Measurements from ENCODE around the gene ZFPM1. TPM values are rescaled to one million over a fixed set of nuclear protein-coding genes. Genes with fewer than 3 reads are reported as not detected.

Gene ZFPM1
- total RNA-seq, 2 donors from 2014 or later, result 18.1 to 21.5 TPM

DNA sequence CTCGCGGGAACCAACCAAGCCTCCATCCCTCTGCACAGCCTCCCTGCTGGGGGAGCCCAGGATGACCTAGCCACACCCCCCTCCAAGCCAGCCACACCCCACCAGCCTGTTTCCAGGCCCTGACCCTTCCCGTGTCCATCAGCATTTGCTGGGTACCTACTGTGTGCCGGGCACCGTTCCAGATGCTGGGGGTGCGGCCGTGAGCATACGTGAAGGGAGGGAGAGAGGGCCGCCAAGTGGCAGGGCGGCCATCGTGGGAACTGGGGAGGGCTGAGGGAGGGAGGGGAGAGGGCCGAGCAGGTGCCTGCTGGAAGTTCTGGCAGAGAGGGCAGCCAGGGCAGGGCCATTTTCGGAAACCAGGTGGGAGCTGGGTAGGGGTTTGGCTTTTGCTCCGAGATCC lies 23.1 kb downstream of the ZFPM1 start:
- Mint-ChIP-seq H3K27ac (no peak overlapping the region), H3K4me3 (no peak overlapping the region), H3K4me1 (no peaks in the 10 kb centered on the region), H3K27me3 (ENCODE audit: insufficient read depth) (no peaks in the 10 kb centered on the region), H3K9me3 (no peaks in the 10 kb centered on the region), H3K36me3 (ENCODE audit: low read depth) (no peaks in the 10 kb centered on the region)
- Histone ChIP-seq H3K27me3 (ENCODE audit: control insufficient read depth, insufficient read depth, low read length, poor library complexity, severe bottlenecking) (no peaks in the 10 kb centered on the region), H3K9ac (ENCODE audit: extremely low read depth, low read length, poor library complexity, severe bottlenecking) (no peak overlapping the region), H3K9me3 (ENCODE audit: control insufficient read depth, low read length) (no peaks in the 10 kb centered on the region), H3K4me1 (ENCODE audit: control insufficient read depth, insufficient read depth, low read length) (no peaks in the 10 kb centered on the region), H3K4me3 (ENCODE audit: low read length) (no peak overlapping the region), H3K36me3 (ENCODE audit: control insufficient read depth, insufficient read depth, low read length) (no peaks in the 10 kb centered on the region), H3K27ac (ENCODE audit: low read depth, low read length) (no peak overlapping the region)
- TF ChIP-seq, protein P1, sequence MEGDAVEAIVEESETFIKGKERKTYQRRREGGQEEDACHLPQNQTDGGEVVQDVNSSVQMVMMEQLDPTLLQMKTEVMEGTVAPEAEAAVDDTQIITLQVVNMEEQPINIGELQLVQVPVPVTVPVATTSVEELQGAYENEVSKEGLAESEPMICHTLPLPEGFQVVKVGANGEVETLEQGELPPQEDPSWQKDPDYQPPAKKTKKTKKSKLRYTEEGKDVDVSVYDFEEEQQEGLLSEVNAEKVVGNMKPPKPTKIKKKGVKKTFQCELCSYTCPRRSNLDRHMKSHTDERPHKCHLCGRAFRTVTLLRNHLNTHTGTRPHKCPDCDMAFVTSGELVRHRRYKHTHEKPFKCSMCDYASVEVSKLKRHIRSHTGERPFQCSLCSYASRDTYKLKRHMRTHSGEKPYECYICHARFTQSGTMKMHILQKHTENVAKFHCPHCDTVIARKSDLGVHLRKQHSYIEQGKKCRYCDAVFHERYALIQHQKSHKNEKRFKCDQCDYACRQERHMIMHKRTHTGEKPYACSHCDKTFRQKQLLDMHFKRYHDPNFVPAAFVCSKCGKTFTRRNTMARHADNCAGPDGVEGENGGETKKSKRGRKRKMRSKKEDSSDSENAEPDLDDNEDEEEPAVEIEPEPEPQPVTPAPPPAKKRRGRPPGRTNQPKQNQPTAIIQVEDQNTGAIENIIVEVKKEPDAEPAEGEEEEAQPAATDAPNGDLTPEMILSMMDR (conservative IDR thresholded peaks at IDR 0.05), result no peak
- 93 to 94% methylated on average over 2 to 14 of the region's 14 CpGs for WGBS, 2 experiments (ENCODE audit: insufficient coverage in 1 of 2, insufficient read length in 1 of 2)
- no peak for DNase-seq

DNA sequence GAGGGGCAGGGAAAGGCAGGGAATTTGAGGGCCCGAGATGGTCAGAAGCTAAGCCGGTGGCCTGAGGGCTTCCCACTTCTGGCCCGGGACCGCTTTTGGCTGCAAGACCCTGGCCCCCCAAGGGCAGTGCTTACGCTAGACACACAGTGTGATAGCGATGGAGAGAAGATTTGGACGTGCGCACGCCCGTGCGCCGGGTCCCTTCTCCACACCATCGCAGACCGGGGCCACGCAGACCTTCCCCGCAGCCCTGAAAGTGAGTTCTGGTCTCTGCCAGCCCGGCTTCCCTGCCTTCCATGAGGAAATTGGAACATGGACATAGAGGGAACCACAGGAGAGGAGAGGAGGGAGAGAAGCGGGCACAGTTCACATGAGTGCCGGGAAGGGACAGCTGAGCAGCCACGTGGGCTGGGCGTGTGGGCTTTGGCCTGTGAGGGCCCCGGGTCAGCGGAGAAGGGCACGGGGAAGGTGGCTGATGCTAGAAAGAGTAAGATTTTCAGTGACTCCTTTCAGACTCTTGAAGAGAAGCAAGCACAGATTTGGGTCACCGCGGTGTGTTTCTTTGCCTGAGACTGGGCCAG lies 23.8 kb downstream of the ZFPM1 start:
- no peak overlapping the region for H3K27ac Mint-ChIP-seq

DNA sequence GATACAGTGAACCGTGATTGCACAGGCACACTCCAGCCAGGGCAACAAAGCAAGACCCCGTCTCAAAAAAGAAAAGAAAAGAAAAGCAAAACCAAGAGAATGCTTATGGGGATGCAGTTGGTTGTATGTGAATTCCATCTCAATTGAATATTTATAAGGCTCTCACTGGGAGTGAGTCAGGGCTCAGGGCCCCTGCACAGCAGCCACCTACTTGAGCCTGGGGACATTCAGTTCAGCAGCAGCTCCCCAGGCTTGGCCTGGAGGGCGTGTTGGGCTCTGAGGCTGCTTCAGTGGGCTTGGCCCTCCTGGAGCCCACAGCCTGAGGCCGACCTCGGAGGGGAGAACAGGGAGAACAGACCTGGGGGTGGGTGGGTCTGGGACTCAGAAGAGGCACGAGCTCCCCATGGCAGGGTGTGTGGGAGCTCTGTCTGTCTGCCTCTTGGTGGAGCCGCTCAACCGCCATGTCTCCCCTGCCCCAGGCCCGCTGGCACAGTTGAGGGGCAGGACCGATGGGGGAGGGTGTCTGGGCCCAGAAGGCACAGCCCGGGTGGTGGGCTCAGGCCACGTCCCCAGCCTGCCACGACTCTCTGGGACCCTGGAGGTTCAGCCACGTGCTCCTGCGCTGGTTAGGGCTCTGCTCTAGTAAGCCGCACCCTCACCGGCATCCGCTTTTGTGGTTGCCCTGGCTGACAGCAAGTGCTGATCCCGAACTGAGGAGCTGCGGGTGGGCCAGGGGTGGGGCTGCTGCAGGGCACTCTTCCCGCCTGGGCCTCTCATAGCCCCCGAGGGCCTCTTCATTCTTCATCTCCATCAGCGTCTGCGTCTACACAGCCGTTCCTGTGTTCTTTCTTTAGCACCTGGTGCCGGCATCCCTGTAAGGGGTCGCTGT lies 24.8 kb downstream of the ZFPM1 start:
- TF ChIP-seq, protein P1 (conservative IDR thresholded peaks at IDR 0.05), result no peak
- Histone ChIP-seq H3K27ac (ENCODE audit: low read depth, low read length) (peak overlapping the region; percentile 47), H3K4me1 (ENCODE audit: control insufficient read depth, insufficient read depth, low read length) (peaks cover 5% of the 10 kb centered on the region), H3K4me3 (ENCODE audit: low read length) (no peak overlapping the region), H3K9ac (ENCODE audit: extremely low read depth, low read length, poor library complexity, severe bottlenecking) (no peak overlapping the region), H3K27me3 (ENCODE audit: control insufficient read depth, insufficient read depth, low read length, poor library complexity, severe bottlenecking) (no peaks in the 10 kb centered on the region), H3K9me3 (ENCODE audit: control insufficient read depth, low read length) (no peaks in the 10 kb centered on the region), H3K36me3 (ENCODE audit: control insufficient read depth, insufficient read depth, low read length) (no peaks in the 10 kb centered on the region)
- 90 to 92% methylated on average over 20 to 27 of the region's 27 CpGs for WGBS, 2 experiments (ENCODE audit: insufficient coverage in 1 of 2, insufficient read length in 1 of 2)
- no peak for DNase-seq
- Mint-ChIP-seq H3K36me3 (ENCODE audit: low read depth) (no peaks in the 10 kb centered on the region), H3K9me3 (no peaks in the 10 kb centered on the region), H3K27ac (no peak overlapping the region), H3K4me3 (no peak overlapping the region), H3K4me1 (peaks cover 3% of the 10 kb centered on the region), H3K27me3 (ENCODE audit: insufficient read depth) (no peaks in the 10 kb centered on the region)

More for the DNA sequence above, 23.8 kb downstream of the ZFPM1 start:
- TF ChIP-seq, protein P1 (conservative IDR thresholded peaks at IDR 0.05), result no peak
- no peak overlapping the region for H3K9ac ChIP-seq (ENCODE audit: extremely low read depth, low read length, poor library complexity, severe bottlenecking)
- no peaks in the 10 kb centered on the region for H3K36me3 ChIP-seq (ENCODE audit: control insufficient read depth, insufficient read depth, low read length)
- Mint-ChIP-seq H3K36me3 (ENCODE audit: low read depth) (no peaks in the 10 kb centered on the region), H3K4me3 (no peak overlapping the region), H3K9me3 (no peaks in the 10 kb centered on the region), H3K4me1 (peaks cover 3% of the 10 kb centered on the region), H3K27me3 (ENCODE audit: insufficient read depth) (no peaks in the 10 kb centered on the region)
- H3K4me3 ChIP-seq (ENCODE audit: low read length), result no peak overlapping the region
- no peak for DNase-seq
- H3K9me3 ChIP-seq (ENCODE audit: control insufficient read depth, low read length), result no peaks in the 10 kb centered on the region
- no peak overlapping the region for H3K27ac ChIP-seq (ENCODE audit: low read depth, low read length)
- H3K4me1 ChIP-seq (ENCODE audit: control insufficient read depth, insufficient read depth, low read length), result peaks cover 2% of the 10 kb centered on the region
- H3K27me3 ChIP-seq (ENCODE audit: control insufficient read depth, insufficient read depth, low read length, poor library complexity, severe bottlenecking), result no peaks in the 10 kb centered on the region
- 92 to 93% methylated on average over 25 to 26 of the region's 26 CpGs for WGBS, 2 experiments (ENCODE audit: insufficient coverage in 1 of 2, insufficient read length in 1 of 2)
